PC-9 (cell line): ENCODE measurements around the gene BICC1. TPM values are rescaled to one million over a fixed set of nuclear protein-coding genes. Genes with fewer than 3 reads are reported as not detected.
"Not testable (repeated sequence)": the region's sequence is repeated elsewhere in the genome, so short reads cannot be mapped to it uniquely, and the experiment has no call there.

Source experiments
- BruUV-seq: library from RNA; stranded (reverse); fragments of 400-500 nt; replicated peaks from 2 replicates; lab custom pipeline; 2021; lab: Mats Ljungman, UMichigan
- CTCF ChIA-PET: fragments of 300-600 bp; sonication (Branson Sonifier 250); formaldehyde crosslinking; loops from one replicate; lab custom pipeline; 2022; ENCODE audit warnings: antibody characterized with exemption; lab: Charles Lee
- POLR2A ChIA-PET: fragments of 300-600 bp; sonication (Branson Sonifier 250); formaldehyde crosslinking; loops from one replicate; lab custom pipeline; 2022; ENCODE audit warnings: antibody characterized with exemption; ENCODE audit not compliant: unreplicated experiment; lab: Charles Lee
- DNase-seq, 2 experiments: peaks; one replicate each; pipeline versions ENCODE4 v3.0.0 to v3.0.0-alpha.2; 2015 to 2022; ENCODE audit warnings: mixed read lengths in 1 of 2
- H2AFZ ChIP-seq: fragments of 200-600 bp; sonication (generic); 2 replicates; pipeline ENCODE4 v1.8.1; 2017; ENCODE audit warnings: antibody characterized with exemption
- H3F3A ChIP-seq: fragments of 200-600 bp; sonication (generic); 2 replicates; pipeline ENCODE4 v1.8.1; 2017; ENCODE audit warnings: antibody characterized with exemption, mild to moderate bottlenecking, low read depth; ENCODE audit not compliant: insufficient read depth
- H3K27ac ChIP-seq: fragments of 200-600 bp; sonication (generic); 2 replicates; pipeline ENCODE4 v1.6.1; 2016; ENCODE audit warnings: mixed run types
- H3K27me3 ChIP-seq: fragments of 200-600 bp; sonication (generic); 2 replicates; pipeline ENCODE4 v1.6.1; 2016; ENCODE audit warnings: low read depth, mixed run types; ENCODE audit not compliant: insufficient read depth
- H3K36me3 ChIP-seq: fragments of 200-600 bp; sonication (generic); 2 replicates; pipeline ENCODE4 v1.6.1; 2016; ENCODE audit warnings: low read depth, mixed run types
- H3K4me1 ChIP-seq: fragments of 200-600 bp; sonication (generic); replicated peaks from 2 replicates; pipeline ENCODE4 v1.6.1; 2016; ENCODE audit warnings: mixed run types; ENCODE audit not compliant: insufficient read depth
- H3K4me2 ChIP-seq: fragments of 200-600 bp; sonication (generic); 2 replicates; pipeline ENCODE4 v1.6.1; 2017; ENCODE audit warnings: mixed run types
- H3K4me3 ChIP-seq: fragments of 200-600 bp; sonication (generic); 2 replicates; pipeline ENCODE4 v1.6.1; 2016; ENCODE audit warnings: mixed run types
- H3K79me2 ChIP-seq: fragments of 200-600 bp; sonication (generic); 2 replicates; pipeline ENCODE4 v1.6.1; 2017; ENCODE audit warnings: low read depth, mixed run types
- H3K9me2 ChIP-seq: fragments of 200-600 bp; sonication (generic); 2 replicates; pipeline ENCODE4 v1.8.1; 2017; ENCODE audit warnings: mild to moderate bottlenecking; ENCODE audit not compliant: insufficient read depth
- H3K9me3 ChIP-seq: fragments of 200-600 bp; sonication (generic); 2 replicates; pipeline ENCODE4 v1.8.1; 2016; ENCODE audit warnings: low read depth; ENCODE audit not compliant: insufficient read depth
- H4K20me1 ChIP-seq: fragments of 200-600 bp; sonication (generic); 2 replicates; pipeline ENCODE4 v1.8.1; 2017; ENCODE audit not compliant: insufficient read depth
- CTCF ChIP-seq: fragments of 200-600 bp; sonication (generic); conservative IDR thresholded peaks from 2 replicates; pipeline ENCODE4 v1.6.1; 2017; ENCODE audit warnings: mixed run types, antibody characterized with exemption, mild to moderate bottlenecking, moderate library complexity
- EZH2 ChIP-seq: fragments of 200-600 bp; sonication (generic); IDR thresholded peaks from 2 replicates; pipeline ENCODE4 v1.8.0; 2017; ENCODE audit warnings: antibody characterized with exemption, low read depth
- intact Hi-C: fragments of 100-400 bp; cut with micrococcal nuclease; formaldehyde crosslinking; loops from one replicate; pipeline ENCODE4 v1.10.0; 2022; ENCODE audit not compliant: unreplicated experiment
- total RNA-seq: library from RNA; stranded (reverse); gene quantifications from 2 replicates; pipeline ENCODE4 v1.2.3, GENCODE V29; 2021

BICC1 gene
- total RNA-seq, 1 experiment from 2014 or later = not detected

DNA sequence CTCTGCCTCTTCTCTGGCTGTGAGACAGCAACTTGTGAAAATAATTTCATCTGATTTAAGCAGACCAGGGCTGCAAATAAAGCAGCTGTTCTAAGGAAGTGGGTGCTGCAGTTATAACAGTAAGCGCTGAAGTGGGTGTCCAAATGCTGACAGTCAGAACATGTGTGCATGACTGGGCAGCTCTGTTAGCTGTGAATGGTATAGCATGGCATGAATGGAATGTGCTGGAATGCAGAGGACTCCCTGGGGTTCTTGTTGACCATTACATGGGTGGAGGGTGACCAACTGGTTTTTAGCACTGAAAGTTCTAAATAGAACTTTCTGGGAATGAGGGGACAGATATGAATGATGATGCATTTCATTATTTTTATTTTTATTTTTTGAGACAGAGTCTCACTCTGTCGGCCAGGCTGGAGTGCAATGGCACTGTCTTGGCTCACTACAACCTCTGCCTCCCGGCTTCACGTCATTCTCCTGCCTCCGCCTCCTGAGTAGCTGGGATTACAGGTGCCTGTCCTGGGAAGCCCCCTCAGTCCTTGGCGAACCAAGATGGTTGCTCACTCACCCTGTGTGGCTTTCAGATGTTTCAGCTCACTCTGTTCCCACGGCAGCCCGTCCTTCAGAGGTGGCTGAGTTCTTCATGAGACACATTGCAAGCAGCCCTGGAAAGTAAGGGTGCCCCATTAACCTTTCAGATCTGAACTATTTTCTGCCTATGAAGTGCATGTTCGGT, 344.0 kb downstream of the BICC1 start:
- H3F3A ChIP-seq = no peaks in the 10 kb centered on the region
- ChIA-PET POLR2A (no interaction called here), CTCF (no interaction called here)
- H3K36me3 ChIP-seq = no peaks in the 10 kb centered on the region
- H3K4me2 ChIP-seq = peak overlapping the region; percentile 33
- H3K27me3 ChIP-seq = no peaks in the 10 kb centered on the region
- no peaks in the 10 kb centered on the region for H3K79me2 ChIP-seq
- peak; percentile 77 to 95 for DNase-seq
- no TSS peak for BruUV-seq
- intact Hi-C loops = loop anchor here (1.0 to 10.0 kb wide), 2 partner anchors 35 to 62 kb away; no protein-coding TSS in a partner anchor
- no peak overlapping the region for H2AFZ ChIP-seq
- peak overlapping the region; percentile 51 for H3K27ac ChIP-seq
- H4K20me1 ChIP-seq = no peaks in the 10 kb centered on the region
- no peak for TF ChIP-seq EZH2
- TF ChIP-seq CTCF = no peak
- H3K9me3 ChIP-seq = no peaks in the 10 kb centered on the region
- H3K4me3 ChIP-seq = no peak overlapping the region
- no peaks in the 10 kb centered on the region for H3K9me2 ChIP-seq
- peaks cover 14% of the 10 kb centered on the region for H3K4me1 ChIP-seq

- Histone ChIP-seq H3K9me2 (no peaks in the 10 kb centered on the region), H3K4me3 (no peak overlapping the region), H4K20me1 (no peaks in the 10 kb centered on the region), H3K4me1 (peaks cover 14% of the 10 kb centered on the region), H3K9me3 (no peaks in the 10 kb centered on the region), H2AFZ (no peak overlapping the region), H3F3A (no peaks in the 10 kb centered on the region), H3K4me2 (peak overlapping the region; percentile 33), H3K27ac (peak overlapping the region; percentile 51), H3K36me3 (no peaks in the 10 kb centered on the region), H3K79me2 (no peaks in the 10 kb centered on the region), H3K27me3 (no peaks in the 10 kb centered on the region)
- intact Hi-C loops = loop anchor here (10.0 kb wide), 1 partner anchor 63 kb away; no protein-coding TSS in a partner anchor
- BruUV-seq = TSS peak; percentile 29
- DNase-seq = no peak
- ChIA-PET CTCF (no interaction called here), POLR2A (no interaction called here)
- TF ChIP-seq CTCF (no peak), EZH2 (no peak)
Measured at GRCh38 chr10:58857251-58857805, 344.7 kb downstream of the BICC1 start.

GRCh38 chr10:58858123-58858522, 345.5 kb downstream of the BICC1 start:
- CTCF ChIA-PET, H3K4me2 ChIP-seq, POLR2A ChIA-PET, H3K27ac ChIP-seq, H4K20me1 ChIP-seq, H3K36me3 ChIP-seq, H3K4me3 ChIP-seq, H3K9me2 ChIP-seq, H3K27me3 ChIP-seq, H3K9me3 ChIP-seq, DNase-seq, H3K79me2 ChIP-seq, BruUV-seq, H2AFZ ChIP-seq, H3F3A ChIP-seq: not testable (repeated sequence)
- H3K4me1 ChIP-seq = peaks cover 14% of the 10 kb centered on the region
- intact Hi-C loops = loop anchor here (10.0 kb wide), 1 partner anchor 63 kb away; no protein-coding TSS in a partner anchor
